ENCODE results near the gene LSAMP. TPM values are rescaled to one million over a fixed set of nuclear protein-coding genes. Genes with fewer than 3 reads are reported as not detected.
"Not testable (repeated sequence)": the region's sequence is repeated elsewhere in the genome, so short reads cannot be mapped to it uniquely, and the experiment has no call there.

Gene LSAMP
- polyA plus RNA-seq, 4 donors = 11.4 to 30.6 (median 14.0) TPM

GRCh38 chr3:115828401-115828800 lies 616.9 kb downstream of the LSAMP start:
- DNase-seq (ENCODE audit: low read depth in 4 of 4, low spot score in 3 of 4) = no peak

DNA sequence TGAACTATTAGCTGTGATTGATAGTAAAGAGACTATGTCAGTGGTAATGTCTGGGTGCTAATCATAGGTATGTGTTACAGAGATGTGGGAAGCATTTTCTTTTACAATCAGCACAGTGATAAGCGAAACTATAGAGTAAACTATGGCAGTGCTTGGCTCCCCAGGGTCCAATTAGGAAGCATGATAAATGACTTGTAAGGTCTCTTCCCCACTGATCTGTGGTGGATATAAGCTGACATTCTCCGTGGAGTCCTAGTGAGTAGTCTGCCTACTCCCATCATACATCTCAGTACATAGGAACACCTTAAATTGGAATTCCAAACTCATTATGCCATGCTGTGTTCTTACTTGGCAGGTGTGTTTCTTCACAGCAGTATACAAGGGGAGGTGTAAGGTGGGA lies 617.8 kb downstream of the LSAMP start:
- no peak for DNase-seq (ENCODE audit: low read depth in 4 of 4, low spot score in 3 of 4)

- no peak for DNase-seq (ENCODE audit: low read depth in 4 of 4, low spot score in 3 of 4)
Observed at GRCh38 chr3:115825046-115825445, 620.2 kb downstream of the LSAMP start.

DNA sequence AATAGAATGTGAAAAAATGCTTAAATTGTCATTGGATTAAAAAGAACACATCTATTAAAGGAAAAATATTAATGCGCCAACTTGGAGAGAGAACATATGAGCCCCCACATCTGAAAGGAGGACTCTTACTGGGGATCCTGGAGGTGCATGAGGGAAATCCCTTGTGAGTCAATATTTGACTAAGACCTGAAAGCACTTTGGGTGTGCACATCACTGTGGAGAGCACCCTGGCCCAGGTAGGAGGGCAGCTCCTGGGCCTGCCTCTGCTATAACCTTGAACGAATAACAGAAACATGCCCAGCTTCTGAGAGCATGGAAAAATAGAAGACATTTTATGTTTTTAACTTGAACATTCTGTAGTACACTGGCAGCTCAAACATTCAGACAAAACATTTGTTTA lies 622.2 kb downstream of the LSAMP start:
- no peak for DNase-seq (ENCODE audit: low read depth in 4 of 4, low spot score in 3 of 4)

- no peak for DNase-seq (ENCODE audit: low read depth in 4 of 4, low spot score in 3 of 4)
Observed at GRCh38 chr3:115822579-115822978, 622.7 kb downstream of the LSAMP start.

- DNase-seq (ENCODE audit: low read depth in 4 of 4, low spot score in 3 of 4) = peak; percentile 62 to 77 (median 74)
Observed at GRCh38 chr3:115819785-115820384, 625.4 kb downstream of the LSAMP start.

DNA sequence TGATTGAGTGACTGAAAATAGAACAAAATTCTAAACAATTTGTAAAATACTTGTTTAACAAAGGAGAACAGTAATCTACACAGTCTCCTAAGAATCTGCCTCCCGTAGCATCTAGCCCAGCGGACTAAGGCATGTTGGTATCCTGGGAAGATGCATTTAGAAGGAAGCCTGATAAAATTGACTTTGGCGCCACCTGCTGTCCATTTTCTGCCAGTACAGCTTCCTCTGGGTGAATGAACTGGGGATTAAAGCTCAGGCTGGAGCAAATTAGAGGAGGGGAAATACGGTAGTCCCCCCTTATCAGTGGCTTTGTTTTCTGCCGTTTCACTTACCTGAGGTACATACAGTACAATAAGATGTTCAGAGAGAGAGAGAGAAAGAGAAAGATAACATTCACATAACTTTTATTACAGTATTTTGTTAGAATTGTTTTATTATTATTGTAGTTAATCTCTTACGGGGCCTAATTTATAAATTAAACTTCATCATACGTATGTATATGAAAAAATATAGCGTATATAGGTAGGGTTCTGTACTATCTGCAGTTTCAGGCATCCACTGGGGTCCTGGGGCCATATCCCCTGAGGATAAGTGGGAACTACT lies 630.4 kb downstream of the LSAMP start:
- DNase-seq (ENCODE audit: low read depth in 4 of 4, low spot score in 3 of 4) = peak; percentile 36 to 58 (median 44)

DNA sequence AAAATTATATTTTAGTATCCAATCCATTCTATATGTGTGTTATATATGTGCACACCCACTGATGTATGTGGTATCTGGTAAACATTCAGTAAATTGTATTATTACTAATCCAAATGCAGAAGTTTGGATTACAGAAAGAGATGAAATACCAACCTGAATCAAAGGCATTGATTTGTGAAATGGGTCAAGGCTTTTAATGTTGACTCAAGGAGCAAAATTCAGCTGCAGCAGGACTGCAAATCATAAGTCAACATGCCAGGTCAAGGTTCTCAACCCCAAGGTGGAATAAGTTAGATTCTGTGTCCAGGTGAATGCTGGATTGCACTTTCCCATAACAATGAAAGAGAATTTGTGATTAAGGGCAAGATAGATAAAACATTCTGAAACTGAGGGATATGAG lies 631.3 kb downstream of the LSAMP start:
- DNase-seq (ENCODE audit: low read depth in 4 of 4, low spot score in 3 of 4) = no peak

GRCh38 chr3:115808816-115809215 lies 636.5 kb downstream of the LSAMP start:
- DNase-seq (ENCODE audit: low read depth in 4 of 4, low spot score in 3 of 4) = no peak

DNA sequence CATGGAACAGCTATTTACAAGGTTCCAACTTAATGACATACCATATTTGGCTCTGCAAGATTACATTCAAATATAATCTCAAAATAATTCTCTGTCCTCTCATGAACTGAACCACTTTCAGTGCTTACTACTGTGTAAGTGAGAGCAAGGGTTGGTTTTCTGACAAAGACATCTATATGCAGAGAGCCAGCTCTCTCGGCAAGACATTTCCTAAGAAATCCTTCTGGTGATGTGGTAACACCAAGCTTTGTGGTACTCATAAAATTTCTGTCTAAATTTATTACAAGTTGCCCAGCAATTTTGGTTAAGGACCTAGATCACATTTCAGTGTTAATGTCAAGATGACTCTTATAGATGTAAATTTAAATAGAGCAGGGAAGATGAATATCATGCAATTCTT lies 637.0 kb downstream of the LSAMP start:
- DNase-seq (ENCODE audit: low read depth in 4 of 4, low spot score in 3 of 4) = no peak

DNA sequence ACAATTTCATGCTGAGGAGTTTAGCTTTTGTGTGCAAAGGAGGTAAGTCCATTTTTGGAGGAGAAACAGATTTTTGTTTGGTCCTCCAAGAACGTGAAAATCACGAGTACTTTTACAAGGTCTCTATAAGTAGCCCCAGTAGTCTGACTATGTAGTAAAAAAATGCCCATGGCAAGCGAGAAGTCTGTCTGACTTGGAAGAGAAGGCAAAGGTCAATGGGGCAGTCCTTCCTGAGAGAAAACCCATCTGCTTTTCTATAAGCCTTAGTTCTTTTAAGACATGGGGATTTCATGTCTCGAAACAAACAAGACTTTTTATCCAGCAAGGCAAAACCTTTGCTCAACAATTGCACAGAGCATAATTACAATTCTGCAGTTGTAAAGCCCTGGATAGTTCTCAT lies 638.8 kb downstream of the LSAMP start:
- DNase-seq (ENCODE audit: low read depth in 4 of 4, low spot score in 3 of 4) = no peak

DNA sequence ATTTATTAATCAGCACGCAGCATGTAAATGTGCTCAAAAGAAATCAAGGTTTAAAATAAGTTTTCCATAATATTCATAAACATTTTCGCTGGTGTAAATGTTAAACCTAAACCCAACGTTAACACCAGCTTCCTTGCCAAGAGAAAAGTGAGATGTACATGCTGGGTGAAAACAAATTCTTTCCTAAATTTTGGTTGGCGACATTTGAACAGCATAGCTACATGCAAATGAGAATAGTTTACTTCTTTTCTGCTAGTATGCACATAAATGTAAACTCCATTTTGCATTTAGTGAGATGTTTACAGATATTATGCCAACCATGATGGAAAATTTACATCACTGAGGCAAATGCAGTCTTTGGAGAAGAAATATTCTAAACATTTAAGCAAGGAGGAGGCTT lies 639.8 kb downstream of the LSAMP start:
- DNase-seq (ENCODE audit: low read depth in 4 of 4, low spot score in 3 of 4) = no peak

DNA sequence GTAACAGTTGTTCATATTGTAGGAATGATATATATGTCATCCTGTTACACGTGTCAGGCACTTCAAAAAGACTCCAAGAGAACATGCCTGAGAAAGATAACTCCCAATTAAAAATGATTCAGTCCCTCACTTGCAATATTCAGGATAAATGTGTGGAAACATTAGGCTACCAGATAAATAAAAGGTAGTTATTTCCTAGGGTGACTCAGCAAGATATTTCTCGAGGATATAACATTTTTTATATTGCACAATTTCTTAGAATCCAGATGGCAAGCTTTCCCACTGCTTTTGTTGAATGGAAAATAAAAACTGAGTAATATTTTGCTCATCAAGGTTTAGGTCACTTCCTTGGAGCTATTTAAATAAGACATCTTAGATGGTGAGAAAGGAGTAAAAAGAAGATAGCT lies 640.6 kb downstream of the LSAMP start:
- DNase-seq (ENCODE audit: low read depth in 4 of 4, low spot score in 3 of 4) = no peak

- no peak for DNase-seq (ENCODE audit: low read depth in 4 of 4, low spot score in 3 of 4)
Observed at GRCh38 chr3:115804200-115804599, 641.1 kb downstream of the LSAMP start.

DNA sequence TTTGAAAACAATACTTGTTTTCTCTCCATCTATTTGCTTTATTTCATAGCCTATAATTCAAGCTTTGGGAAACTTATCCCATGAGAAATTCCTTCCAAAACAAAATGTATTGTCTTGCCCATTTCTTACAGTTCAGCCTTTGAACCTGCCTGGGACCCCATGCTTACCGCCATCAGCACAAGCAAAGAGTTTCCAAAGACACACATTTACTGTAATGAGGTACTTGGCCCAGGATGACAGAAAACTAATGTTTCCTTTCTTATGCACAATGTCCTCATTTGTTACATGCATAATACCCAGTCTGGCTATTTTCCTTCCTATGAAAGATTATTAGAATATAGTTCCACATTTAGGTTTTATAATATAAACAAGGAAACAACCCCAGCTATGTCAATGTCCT lies 641.6 kb downstream of the LSAMP start:
- DNase-seq (ENCODE audit: low read depth in 4 of 4, low spot score in 3 of 4) = no peak

- no peak for DNase-seq (ENCODE audit: low read depth in 4 of 4, low spot score in 3 of 4)
Observed at GRCh38 chr3:115800489-115801075, 644.7 kb downstream of the LSAMP start.

DNA sequence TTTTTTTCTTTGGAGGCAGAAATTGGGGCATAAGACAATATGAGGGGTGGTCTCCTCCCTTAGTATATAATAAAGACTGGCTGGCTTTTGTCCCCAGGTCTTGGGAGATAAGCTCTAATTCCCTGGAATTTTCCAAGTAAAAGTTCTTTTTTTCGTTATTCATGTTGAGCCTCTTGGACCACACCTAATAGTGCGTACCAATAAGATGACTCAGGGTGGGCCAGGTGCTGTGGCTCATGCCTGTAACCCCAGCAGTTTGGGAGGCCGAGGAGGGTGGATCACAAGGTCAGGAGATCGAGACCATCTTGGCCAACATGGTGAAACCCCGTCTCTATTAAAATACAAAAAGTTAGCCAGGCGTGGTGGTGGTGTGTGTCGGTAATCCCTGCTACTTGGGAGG lies 645.2 kb downstream of the LSAMP start:
- DNase-seq (ENCODE audit: low read depth in 4 of 4, low spot score in 3 of 4) = not testable (repeated sequence)

DNA sequence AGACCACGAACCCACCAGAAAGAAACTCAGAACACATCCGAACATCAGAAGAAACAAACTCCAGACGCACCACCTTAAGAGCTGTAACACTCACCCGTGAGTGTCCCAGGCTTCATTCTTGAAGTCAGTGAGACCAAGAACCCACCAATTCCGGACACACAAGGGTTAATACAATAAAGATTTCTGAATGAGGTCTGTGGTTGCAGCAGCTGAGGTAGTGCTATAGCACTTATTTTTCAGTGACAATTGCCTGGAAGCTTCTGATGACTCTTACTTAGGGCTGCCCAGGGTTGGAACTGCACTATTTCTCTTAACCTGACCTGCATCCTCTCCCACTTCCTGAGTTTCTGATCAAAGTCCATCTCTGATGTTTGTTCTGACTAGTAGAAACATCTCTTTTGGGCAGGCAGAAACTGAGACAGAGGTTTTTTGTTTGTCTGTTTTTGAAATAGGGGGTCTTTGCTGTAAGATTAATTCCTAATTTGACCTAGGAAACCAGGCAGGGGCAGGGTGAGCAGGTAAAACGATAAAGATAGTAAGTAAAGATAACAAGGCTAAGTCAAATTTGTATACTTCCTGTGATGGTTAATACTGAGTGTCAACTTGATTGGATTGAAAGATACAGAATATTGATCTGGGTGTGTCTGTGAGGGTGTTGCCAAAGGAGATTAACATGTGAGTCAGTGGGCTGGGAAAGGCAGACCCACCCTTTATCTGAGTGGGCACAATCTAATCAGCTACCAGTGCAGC lies 652.9 kb downstream of the LSAMP start:
- no peak for DNase-seq (ENCODE audit: low read depth in 4 of 4, low spot score in 3 of 4)

DNA sequence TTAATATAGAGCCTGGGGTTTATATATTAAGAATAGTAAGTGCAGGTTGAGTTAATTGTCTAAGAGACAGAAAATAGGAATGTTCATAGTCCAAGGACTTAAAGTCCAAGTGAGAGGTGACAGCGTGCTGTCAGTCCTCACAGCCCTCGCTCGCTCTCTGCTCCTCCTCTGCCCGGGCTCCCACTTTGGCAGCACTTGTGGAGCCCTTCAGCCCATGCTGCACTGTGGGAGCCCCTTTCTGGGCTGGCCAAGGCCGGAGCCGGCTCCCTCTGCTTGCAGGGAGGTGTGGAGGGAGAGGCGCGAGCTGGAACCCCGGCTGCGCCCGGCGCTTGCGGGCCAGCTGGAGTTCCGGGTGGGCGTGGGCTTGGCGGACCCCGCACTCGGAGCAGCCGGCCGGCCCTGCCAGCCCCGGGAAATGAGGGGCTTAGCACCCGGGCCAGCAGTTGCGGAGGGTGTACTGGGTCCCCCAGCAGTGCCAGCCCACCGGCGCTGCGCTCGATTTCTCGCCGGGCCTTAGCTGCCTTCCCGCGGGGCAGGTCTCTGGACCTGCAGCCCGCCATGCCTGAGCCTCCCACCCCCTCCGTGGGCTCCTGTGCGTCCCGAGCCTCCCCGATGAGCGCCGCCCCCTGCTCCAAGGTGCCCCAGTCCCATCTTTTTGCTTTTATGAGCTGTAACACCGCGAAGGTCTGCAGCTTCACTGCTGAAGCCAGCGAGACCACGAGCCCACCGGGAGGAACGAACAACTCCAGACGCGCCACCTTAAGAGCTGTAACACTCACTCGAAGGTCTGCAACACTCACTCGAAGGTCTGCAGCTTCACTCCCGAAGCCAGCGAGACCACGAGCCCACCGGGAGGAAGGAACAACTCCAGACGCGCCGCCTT lies 653.8 kb downstream of the LSAMP start:
- DNase-seq (ENCODE audit: low read depth in 4 of 4, low spot score in 3 of 4) = not testable (repeated sequence)

DNA sequence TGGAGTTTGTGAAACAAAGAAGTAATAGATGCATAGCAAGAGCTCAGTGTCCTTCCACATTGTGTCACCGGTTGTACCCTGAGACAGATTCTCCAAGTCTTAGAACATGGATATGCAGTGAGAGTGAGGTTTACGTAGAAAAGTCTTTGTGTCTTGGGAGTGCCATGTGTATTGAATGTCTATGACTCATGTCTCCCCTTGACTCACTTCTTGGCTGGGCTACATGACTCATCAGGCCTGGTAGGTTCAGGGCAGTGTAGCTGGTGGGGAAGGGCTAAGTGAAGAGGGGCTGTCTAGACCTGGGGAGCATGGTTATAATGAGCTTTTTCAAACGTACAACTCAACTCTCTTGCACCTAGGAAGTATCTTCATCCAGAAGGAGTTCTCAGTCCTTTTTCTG lies 654.5 kb downstream of the LSAMP start:
- DNase-seq (ENCODE audit: low read depth in 4 of 4, low spot score in 3 of 4) = no peak

- DNase-seq (ENCODE audit: low read depth in 4 of 4, low spot score in 3 of 4) = no peak
Observed at GRCh38 chr3:115789481-115789880, 655.8 kb downstream of the LSAMP start.
